GM12878 (cell line): Measurements from ENCODE around the gene FHOD3. TPM values are rescaled to one million over a fixed set of nuclear protein-coding genes. Genes with fewer than 3 reads are reported as not detected.

Experiments used
- ATAC-seq: fragments of 200-7000 bp; cut with Tn5 transposase; 3 replicates; pipeline ENCODE4 v1.9.1; 2020; ENCODE audit warnings: mild to moderate bottlenecking, moderate library complexity
- BruUV-seq: library from RNA; stranded (reverse); fragments of 400-500 nt; replicated peaks from 2 replicates; lab custom pipeline; 2021; lab: Mats Ljungman, UMichigan
- CTCF ChIA-PET: fragments of 300-600 bp; sonication (Branson Sonifier 250); formaldehyde crosslinking; extraction: SDS; loops from one replicate; lab custom pipeline; 2021; ENCODE audit warnings: inconsistent platforms; lab: Yijun Ruan, JAX
- POLR2A ChIA-PET: fragments of 350-600 bp; formaldehyde crosslinking; extraction: SDS; loops from one replicate; lab custom pipeline; 2021; ENCODE audit warnings: inconsistent platforms; lab: Charles Lee
- RAD21 ChIA-PET: fragments of 300-600 bp; sonication (Branson Sonifier 250); formaldehyde crosslinking; loops from one replicate; lab custom pipeline; 2023; ENCODE audit warnings: antibody characterized with exemption; ENCODE audit not compliant: unreplicated experiment; lab: Charles Lee
- SMC1A ChIA-PET: fragments of 300-600 bp; sonication (Branson Sonifier 250); formaldehyde crosslinking; loops from one replicate; lab custom pipeline; 2023; ENCODE audit not compliant: unreplicated experiment, uncharacterized antibody; lab: Charles Lee
- DNase-seq: peaks from one replicate; pipeline ENCODE4 v3.0.0-alpha.2; 2011; ENCODE audit warnings: low read depth, low spot score
- FAIRE-seq: peaks from 3 replicates; lab custom pipeline; 2011; peaks lifted over from hg19 to GRCh38; lab: Jason Lieb, UNC
- H2AFZ ChIP-seq: 2 replicates; pipeline ENCODE4 v1.6.0; 2011; ENCODE audit warnings: low read depth, low read length, control low read depth; ENCODE audit not compliant: control insufficient read depth
- H3K27ac ChIP-seq: 2 replicates; pipeline ENCODE4 v1.5.1; 2011; ENCODE audit warnings: control low read depth; ENCODE audit not compliant: control insufficient read depth, insufficient read depth
- H3K27me3 ChIP-seq, 2 experiments: replicated peaks in 1 of 2; 2 replicates each; pipeline versions ENCODE4 v1.6.0 to v1.6.1; 2011; ENCODE audit warnings: low read length in 1 of 2; ENCODE audit not compliant: control insufficient read depth in 2 of 2, insufficient read depth in 2 of 2
- H3K36me3 ChIP-seq, 2 experiments: 2 replicates each; pipeline ENCODE4 v1.5.1; 2011; ENCODE audit warnings: low read length in 1 of 2; ENCODE audit not compliant: control insufficient read depth in 2 of 2, insufficient read depth in 2 of 2
- H3K4me1 ChIP-seq: 2 replicates; pipeline ENCODE4 v1.6.1; 2011; ENCODE audit warnings: mild to moderate bottlenecking, low read length, moderate library complexity, mixed read lengths; ENCODE audit not compliant: control insufficient read depth, insufficient read depth
- H3K4me2 ChIP-seq: 2 replicates; pipeline ENCODE4 v1.6.0; 2011; ENCODE audit warnings: control low read depth; ENCODE audit not compliant: control insufficient read depth, insufficient read depth
- H3K4me3 ChIP-seq: fragments of 200-600 bp; sonication (generic); 2 replicates; pipeline ENCODE4 v1.5.1; 2016
- H3K79me2 ChIP-seq: 2 replicates; pipeline ENCODE4 v1.6.0; 2011; ENCODE audit warnings: low read length; ENCODE audit not compliant: control insufficient read depth, insufficient read depth
- H3K9ac ChIP-seq: 2 replicates; pipeline ENCODE4 v1.8.0; 2011; ENCODE audit warnings: low read length, control low read depth, mixed read lengths; ENCODE audit not compliant: control insufficient read depth, insufficient read depth
- H3K9me3 ChIP-seq: replicated peaks from 3 replicates; pipeline ENCODE4 v1.5.1; 2011; ENCODE audit warnings: mild to moderate bottlenecking, low read length; ENCODE audit not compliant: control insufficient read depth, insufficient read depth
- H4K20me1 ChIP-seq: 2 replicates; pipeline ENCODE4 v1.6.0; 2011; ENCODE audit not compliant: control insufficient read depth, insufficient read depth
- CHD1 ChIP-seq: IDR thresholded peaks from 2 replicates; pipeline ENCODE4 v1.6.1; 2012; ENCODE audit warnings: low read depth, low read length, improper control_type of control experiment
- CHD2 ChIP-seq: IDR thresholded peaks from 2 replicates; pipeline ENCODE4 v1.6.1; 2011; ENCODE audit warnings: low read depth, low read length, improper control_type of control experiment, borderline replicate concordance
- CREB1 ChIP-seq: IDR thresholded peaks from 2 replicates; pipeline ENCODE4 v1.6.1; 2012; ENCODE audit warnings: low read depth, mild to moderate bottlenecking, inconsistent platforms
- IRF5 ChIP-seq: fragments of 450-650 bp; IDR thresholded peaks from 2 replicates; pipeline ENCODE4 v1.6.1; 2017; ENCODE audit warnings: borderline replicate concordance
- POLR2A ChIP-seq: IDR thresholded peaks from 2 replicates; pipeline ENCODE4 v1.6.1; 2011; ENCODE audit warnings: low read depth, mild to moderate bottlenecking, low read length
- SUPT20H ChIP-seq: IDR thresholded peaks from 2 replicates; pipeline ENCODE4 v1.6.1; 2011; ENCODE audit warnings: low read depth, mild to moderate bottlenecking, low read length, moderate library complexity, borderline replicate concordance; ENCODE audit not compliant: control insufficient read depth
- SUZ12 ChIP-seq: fragments of 200-600 bp; sonication (generic); IDR thresholded peaks from one replicate; pipeline ENCODE4 v1.6.1; 2018; ENCODE audit warnings: antibody characterized with exemption, mild to moderate bottlenecking; ENCODE audit not compliant: unreplicated experiment
- YY1 ChIP-seq: IDR thresholded peaks from 2 replicates; pipeline ENCODE4 v1.6.1; 2011; ENCODE audit warnings: low read depth, mild to moderate bottlenecking, low read length
- ZNF274 ChIP-seq: IDR thresholded peaks from one replicate; pipeline ENCODE4 v1.8.0; 2011; ENCODE audit not compliant: insufficient read length, insufficient read depth
- WGBS: methylation state at CpG from one replicate; pipeline ENCODE4 v1.1.6; 2016; ENCODE audit warnings: low lambda C conversion rate; ENCODE audit not compliant: insufficient replicate concordance, insufficient coverage; ENCODE audit errors: missing lambda C conversion rate; 5-methylcytosine and 5-hydroxymethylcytosine counted together
- in situ Hi-C: fragments of 300-500 bp; cut with MboI; formaldehyde crosslinking; loops from 9 replicates; pipeline ENCODE4 v1.14.3; 2018; ENCODE audit warnings: mixed read lengths
- intact Hi-C: fragments of 100-400 bp; cut with micrococcal nuclease; formaldehyde crosslinking; loops from one replicate; pipeline ENCODE4 v1.14.2; 2022; ENCODE audit not compliant: unreplicated experiment
- polyA plus RNA-seq, 11 experiments: library from polyadenylated mRNA; depleted of rRNA in 4 of 11; unstranded in 6 of 11; stranded (reverse) in 5 of 11; fragments of >200 nt; fragmentation: Nextera tagmentation in 4 of 11; fragmentation: Illumina TruSeq in 1 of 11; extraction: Ambion mirVana in 4 of 11; extraction: Trizol in 1 of 11; gene quantifications; 1 replicate in 1 of 11; 2 replicates in 10 of 11; pipeline versions ENCODE4 v1.2.1 to v1.2.3, GENCODE V29; 2011 to 2016; ENCODE audit warnings: inconsistent platforms in 2 of 11, missing spikeins in 2 of 11, low read depth in 1 of 11
- total RNA-seq, 4 experiments: library from RNA; depleted of rRNA in 3 of 4; stranded (reverse); fragments of >200 nt in 3 of 4; fragmentation: Illumina TruSeq in 1 of 4; extraction: Trizol in 1 of 4; gene quantifications; 2 replicates each; pipeline versions ENCODE4 v1.2.1 to v1.2.3, GENCODE V29; 2013 to 2021
- TF ChIP-seq, protein P1 (sequence below): IDR thresholded peaks from 2 replicates; pipeline ENCODE4 v1.6.1; 2011; ENCODE audit warnings: low read depth, mild to moderate bottlenecking, low read length, moderate library complexity, borderline replicate concordance; ENCODE audit errors: extremely low read depth

FHOD3 gene
- total and polyA plus RNA-seq, 10 of the 15 experiments (the other 5 are each of a cell fraction or from before 2014, with no cell fraction given): 0.77 to 26.7 (median 10.4) TPM

DNA sequence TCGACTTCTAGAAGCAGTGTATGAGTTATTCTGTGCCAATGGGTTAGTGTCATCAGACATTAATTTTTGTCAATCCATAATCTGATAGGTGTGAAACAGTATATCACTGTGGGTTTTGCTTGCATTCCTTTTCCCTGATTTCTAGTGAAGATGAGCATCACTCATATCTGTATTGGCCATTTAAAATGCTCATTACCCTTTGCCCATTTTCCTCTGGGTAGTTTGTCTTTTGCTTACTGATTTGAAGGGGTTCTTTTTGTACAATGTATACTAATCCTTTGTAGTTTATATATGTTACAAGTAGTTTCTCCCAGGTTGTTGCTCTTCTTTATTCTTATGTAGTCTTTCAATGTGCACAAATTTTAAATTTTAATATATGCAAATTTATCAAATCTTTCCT lies 379.1 kb downstream of the FHOD3 start:
- H3K27me3 ChIP-seq: no peaks in the 10 kb centered on the region
- ChIA-PET CTCF (no interaction called here), SMC1A (interaction anchor here (4.2 kb wide), 1 partner anchor 12 kb away, joined by 26 read pairs; no protein-coding TSS in a partner anchor), POLR2A (no interaction called here), RAD21 (no interaction called here)
- in situ Hi-C loops: no loop called here
- WGBS: 0% methylated on average over 1 of the region's 1 CpG
- H3K4me3 ChIP-seq: no peak overlapping the region
- no peak overlapping the region for H3K9ac ChIP-seq
- DNase-seq (no peak), ATAC-seq (no peak), FAIRE-seq (no peak)
- H3K9me3 ChIP-seq: peaks cover 4% of the 10 kb centered on the region; the same call in 2 of the 3 replicates
- H3K79me2 ChIP-seq: no peaks in the 10 kb centered on the region
- BruUV-seq: no TSS peak
- no peak for TF ChIP-seq CHD2
- no peak for TF ChIP-seq POLR2A
- no peak for TF ChIP-seq ZNF274
- no peak for TF ChIP-seq SUPT20H
- no peak for TF ChIP-seq YY1
- no peak for TF ChIP-seq CHD1
- TF ChIP-seq, protein P1, sequence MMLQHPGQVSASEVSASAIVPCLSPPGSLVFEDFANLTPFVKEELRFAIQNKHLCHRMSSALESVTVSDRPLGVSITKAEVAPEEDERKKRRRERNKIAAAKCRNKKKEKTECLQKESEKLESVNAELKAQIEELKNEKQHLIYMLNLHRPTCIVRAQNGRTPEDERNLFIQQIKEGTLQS: no peak
- no peak for TF ChIP-seq CREB1
- no peak for TF ChIP-seq IRF5
- TF ChIP-seq SUZ12: no peak
- H2AFZ ChIP-seq: no peak overlapping the region
- intact Hi-C loops: no loop called here
- H3K4me1 ChIP-seq: 0 out of 2 replicates have a peak, but pooled peaks cover 7% of the 10 kb centered on the region
- no peak overlapping the region for H3K4me2 ChIP-seq
- H4K20me1 ChIP-seq: no peaks in the 10 kb centered on the region
- no peak overlapping the region for H3K27ac ChIP-seq
- no peaks in the 10 kb centered on the region; a peak in 2 of 4 replicates for H3K36me3 ChIP-seq
